ENCODE results near the gene GRID1. TPM values are rescaled to one million over a fixed set of nuclear protein-coding genes. Genes with fewer than 3 reads are reported as not detected.
"Not testable (repeated sequence)": the region's sequence is repeated elsewhere in the genome, so short reads cannot be mapped to it uniquely, and the experiment has no call there.

The GRID1 gene
- total RNA-seq, 1 donor from 2014 or later, result 1.4 TPM

GRCh38 chr10:86391986-86392722 is 25.6 kb upstream of the GRID1 start:
- DNase-seq, result no peak

GRCh38 chr10:86391236-86391840 is 24.7 kb upstream of the GRID1 start:
- no peak for DNase-seq

- no peak for DNase-seq
These were observed 23.9 kb upstream of the GRID1 start for GRCh38 chr10:86390337-86391120.

GRCh38 chr10:86389441-86390193 is 23.0 kb upstream of the GRID1 start:
- no peak for DNase-seq

- not testable (repeated sequence) for DNase-seq
These were observed 22.5 kb upstream of the GRID1 start for GRCh38 chr10:86389109-86389440.

GRCh38 chr10:86388119-86388704 is 21.6 kb upstream of the GRID1 start:
- DNase-seq, result no peak

GRCh38 chr10:86387178-86387794 is 20.7 kb upstream of the GRID1 start:
- DNase-seq, result no peak

- DNase-seq, result no peak
These were observed 19.2 kb upstream of the GRID1 start for GRCh38 chr10:86385806-86386205.

GRCh38 chr10:86377797-86378146 is 11.2 kb upstream of the GRID1 start:
- DNase-seq, result no peak

- DNase-seq, result peak; percentile 74
These were observed 10.5 kb upstream of the GRID1 start for GRCh38 chr10:86376852-86377796.

- DNase-seq, result no peak
These were observed 9.8 kb upstream of the GRID1 start for GRCh38 chr10:86376403-86376802.

- no peak for DNase-seq
These were observed 8.6 kb upstream of the GRID1 start for GRCh38 chr10:86375204-86375603.

- no peak for DNase-seq
These were observed 8.1 kb upstream of the GRID1 start for GRCh38 chr10:86374664-86375063.

GRCh38 chr10:86373828-86374227 is 7.2 kb upstream of the GRID1 start:
- DNase-seq, result no peak

GRCh38 chr10:86373251-86373650 is 6.7 kb upstream of the GRID1 start:
- no peak for DNase-seq

GRCh38 chr10:86372784-86373239 is 6.2 kb upstream of the GRID1 start:
- DNase-seq, result no peak

- no peak for DNase-seq
These were observed 5.7 kb upstream of the GRID1 start for GRCh38 chr10:86372119-86372783.

- DNase-seq, result no peak
These were observed 5.1 kb upstream of the GRID1 start for GRCh38 chr10:86371691-86372090.

- DNase-seq, result no peak
These were observed 4.5 kb upstream of the GRID1 start for GRCh38 chr10:86371116-86371515.

GRCh38 chr10:86370006-86370585 is 3.5 kb upstream of the GRID1 start:
- no peak for DNase-seq
